Measurements from ENCODE around the gene TBC1D22A.
"Not testable (repeated sequence)": the region's sequence is repeated elsewhere in the genome, so short reads cannot be mapped to it uniquely, and the experiment has no call there.

The TBC1D22A gene

GRCh38 chr22:47168900-47169800 is 406.7 kb downstream of the TBC1D22A start:
- no peak for DNase-seq (ENCODE audit: low spot score)

- no peak for DNase-seq (ENCODE audit: low spot score)
These were observed 407.3 kb downstream of the TBC1D22A start for GRCh38 chr22:47169801-47170140.

GRCh38 chr22:47170511-47171440 is 408.3 kb downstream of the TBC1D22A start:
- DNase-seq (ENCODE audit: low spot score), result not testable (repeated sequence)

GRCh38 chr22:47171441-47172221 is 409.2 kb downstream of the TBC1D22A start:
- no peak for DNase-seq (ENCODE audit: low spot score)

- no peak for DNase-seq (ENCODE audit: low spot score)
These were observed 410.5 kb downstream of the TBC1D22A start for GRCh38 chr22:47172771-47173534.

GRCh38 chr22:47173535-47174021 is 411.1 kb downstream of the TBC1D22A start:
- DNase-seq (ENCODE audit: low spot score), result no peak

GRCh38 chr22:47174096-47174495 is 411.6 kb downstream of the TBC1D22A start:
- DNase-seq (ENCODE audit: low spot score), result no peak

GRCh38 chr22:47174671-47175112 is 412.2 kb downstream of the TBC1D22A start:
- DNase-seq (ENCODE audit: low spot score), result no peak

GRCh38 chr22:47175151-47176025 is 412.9 kb downstream of the TBC1D22A start:
- DNase-seq (ENCODE audit: low spot score), result no peak

- DNase-seq (ENCODE audit: low spot score), result no peak
These were observed 413.6 kb downstream of the TBC1D22A start for GRCh38 chr22:47176026-47176389.

GRCh38 chr22:47176573-47177333 is 414.3 kb downstream of the TBC1D22A start:
- DNase-seq (ENCODE audit: low spot score), result no peak

GRCh38 chr22:47177334-47177815 is 414.9 kb downstream of the TBC1D22A start:
- no peak for DNase-seq (ENCODE audit: low spot score)

GRCh38 chr22:47178339-47178738 is 415.9 kb downstream of the TBC1D22A start:
- DNase-seq (ENCODE audit: low spot score), result no peak

GRCh38 chr22:47180796-47181195 is 418.3 kb downstream of the TBC1D22A start:
- no peak for DNase-seq (ENCODE audit: low spot score)

GRCh38 chr22:47187176-47187957 is 424.9 kb downstream of the TBC1D22A start:
- DNase-seq (ENCODE audit: low spot score), result no peak

- no peak for DNase-seq (ENCODE audit: low spot score)
These were observed 426.0 kb downstream of the TBC1D22A start for GRCh38 chr22:47188261-47189055.

Data from CD4-positive, alpha-beta T cell treated with Interleukin-2 at 100 ng/mL for 4 hours (primary cell).